H1 (cell line): ENCODE data around the gene TFB1M. TPM values are rescaled to one million over a fixed set of nuclear protein-coding genes. Genes with fewer than 3 reads are reported as not detected.

Experiments
- CTCF ChIA-PET: fragments of 300-600 bp; sonication (Branson Sonifier 250); formaldehyde crosslinking; loops from one replicate; lab custom pipeline; 2021; ENCODE audit not compliant: partially characterized antibody; lab: Charles Lee
- POLR2A ChIA-PET: fragments of 300-600 bp; sonication (Branson Sonifier 250); formaldehyde crosslinking; loops from one replicate; lab custom pipeline; 2021; ENCODE audit warnings: inconsistent platforms; ENCODE audit not compliant: partially characterized antibody; lab: Charles Lee
- DNase-seq, 2 experiments: peaks; one replicate each; pipeline versions ENCODE4 v3.0.0 to v3.0.0-alpha.2; 2010 to 2022; ENCODE audit warnings: low spot score in 2 of 2, low read depth in 1 of 2, mixed read lengths in 1 of 2
- FAIRE-seq: peaks from 2 replicates; lab custom pipeline; 2011; peaks lifted over from hg19 to GRCh38; lab: Jason Lieb, UNC
- H2AFZ ChIP-seq: 2 replicates; pipeline ENCODE4 v1.8.1; 2012; ENCODE audit warnings: low read length, inconsistent platforms
- H2AK5ac ChIP-seq: 2 replicates; pipeline ENCODE4 v1.6.1; 2013; ENCODE audit warnings: low read depth, low read length
- H2BK120ac ChIP-seq: replicated peaks from 2 replicates; pipeline ENCODE3; 2013; ENCODE audit warnings: low read depth, low read length, inconsistent platforms
- H2BK12ac ChIP-seq: 2 replicates; pipeline ENCODE4 v1.6.1; 2013; ENCODE audit warnings: low read depth, low read length
- H2BK15ac ChIP-seq: 2 replicates; pipeline ENCODE4 v1.6.1; 2013; ENCODE audit warnings: low read length
- H2BK20ac ChIP-seq: 2 replicates; pipeline ENCODE4 v1.6.1; 2013; ENCODE audit warnings: low read length
- H2BK5ac ChIP-seq: 2 replicates; pipeline ENCODE4 v1.6.1; 2013; ENCODE audit warnings: low read depth, low read length
- H3K14ac ChIP-seq: 2 replicates; pipeline ENCODE4 v1.6.1; 2013; ENCODE audit warnings: inconsistent platforms; ENCODE audit not compliant: insufficient read length
- H3K18ac ChIP-seq: 2 replicates; pipeline ENCODE4 v1.6.1; 2013; ENCODE audit warnings: low read length; ENCODE audit errors: extremely low read depth
- H3K23ac ChIP-seq: 2 replicates; pipeline ENCODE4 v1.6.1; 2013; ENCODE audit warnings: inconsistent platforms; ENCODE audit not compliant: insufficient read length
- H3K23me2 ChIP-seq: 2 replicates; pipeline ENCODE4 v1.6.1; 2013; ENCODE audit warnings: low read depth, low read length
- H3K27ac ChIP-seq: 2 replicates; pipeline ENCODE4 v1.6.1; 2011; ENCODE audit warnings: low read depth, low read length, inconsistent platforms
- H3K27me3 ChIP-seq, 4 experiments: replicated peaks in 1 of 4; 1 replicate in 1 of 4; 2 replicates in 3 of 4; pipeline versions ENCODE4 v1.6.1 to v1.8.1; 2011 to 2013; ENCODE audit warnings: low read length in 3 of 4, mild to moderate bottlenecking in 3 of 4, inconsistent platforms in 2 of 4, mixed read lengths in 2 of 4, moderate library complexity in 1 of 4; ENCODE audit not compliant: control insufficient read depth in 3 of 4, insufficient read depth in 3 of 4; ENCODE audit errors: extremely low read depth in 1 of 4
- H3K36me3 ChIP-seq, 4 experiments: 2 replicates each; pipeline versions ENCODE4 v1.6.1 to v1.8.1; 2011 to 2013; ENCODE audit warnings: mild to moderate bottlenecking in 4 of 4, low read length in 3 of 4, moderate library complexity in 2 of 4, control low read depth in 1 of 4, inconsistent platforms in 1 of 4; ENCODE audit not compliant: insufficient read depth in 4 of 4, control insufficient read depth in 2 of 4
- H3K4ac ChIP-seq: replicated peaks from 2 replicates; pipeline ENCODE3; 2013; ENCODE audit warnings: low read length, low read depth, mixed read lengths, inconsistent platforms; ENCODE audit not compliant: insufficient read length
- H3K4me1 ChIP-seq, 4 experiments: replicated peaks in 1 of 4; 1 replicate in 1 of 4; 2 replicates in 3 of 4; pipeline versions ENCODE4 v1.6.1 to v1.8.1; 2011 to 2013; ENCODE audit warnings: low read length in 3 of 4, inconsistent platforms in 2 of 4, mixed read lengths in 1 of 4; ENCODE audit not compliant: insufficient read depth in 4 of 4, control insufficient read depth in 3 of 4
- H3K4me2 ChIP-seq, 2 experiments: 2 replicates each; pipeline versions ENCODE4 v1.6.1 to v1.8.1; 2011 to 2013; ENCODE audit warnings: low read depth in 2 of 2, low read length in 2 of 2, control low read depth in 1 of 2, inconsistent platforms in 1 of 2, mild to moderate bottlenecking in 1 of 2; ENCODE audit not compliant: insufficient read depth in 1 of 2
- H3K4me3 ChIP-seq, 4 experiments: fragments of 200-600, 300-600 bp in 1 of 4; sonication (generic), shearing (Covaris generic), sonication (Bioruptor Twin) in 1 of 4; 2 replicates each; pipeline versions ENCODE4 v1.5.1 to v1.8.1; 2011 to 2016; ENCODE audit warnings: low read length in 4 of 4, low read depth in 3 of 4, control low read depth in 2 of 4, inconsistent platforms in 2 of 4, mild to moderate bottlenecking in 2 of 4, mixed read lengths in 1 of 4, moderate library complexity in 1 of 4; ENCODE audit not compliant: insufficient read depth in 2 of 4; ENCODE audit errors: extremely low read depth in 1 of 4
- H3K56ac ChIP-seq: replicated peaks from 2 replicates; pipeline ENCODE3; 2013; ENCODE audit warnings: low read depth, mild to moderate bottlenecking, mixed read lengths, low read length, inconsistent platforms; ENCODE audit not compliant: insufficient read length
- H3K79me1 ChIP-seq: 2 replicates; pipeline ENCODE4 v1.6.1; 2013; ENCODE audit warnings: low read depth, low read length, control low read depth
- H3K79me2 ChIP-seq, 2 experiments: 2 replicates each; pipeline versions ENCODE4 v1.6.1 to v1.8.1; 2012 to 2013; ENCODE audit warnings: low read length in 2 of 2, mild to moderate bottlenecking in 2 of 2, inconsistent platforms in 1 of 2; ENCODE audit not compliant: insufficient read depth in 2 of 2, control insufficient read depth in 1 of 2
- H3K9ac ChIP-seq, 4 experiments: replicated peaks in 1 of 4; 1 replicate in 1 of 4; 2 replicates in 3 of 4; pipeline versions ENCODE4 v1.6.1 to v1.8.1; 2011 to 2013; ENCODE audit warnings: low read depth in 3 of 4, low read length in 3 of 4, control low read depth in 2 of 4, mild to moderate bottlenecking in 2 of 4, moderate library complexity in 2 of 4, inconsistent platforms in 1 of 4; ENCODE audit errors: extremely low read depth in 1 of 4
- H3K9me3 ChIP-seq, 2 experiments: 2 replicates each; pipeline versions ENCODE4 v1.6.1 to v1.8.1; 2012 to 2013; ENCODE audit warnings: mild to moderate bottlenecking in 2 of 2, moderate library complexity in 2 of 2, control low read depth in 1 of 2, inconsistent platforms in 1 of 2, low read depth in 1 of 2, low read length in 1 of 2, mixed read lengths in 1 of 2; ENCODE audit not compliant: insufficient read depth in 2 of 2
- H4K20me1 ChIP-seq, 2 experiments: replicated peaks in 1 of 2; 2 replicates each; pipeline versions ENCODE3 to v1.8.1; 2011 to 2013; ENCODE audit warnings: inconsistent platforms in 2 of 2, low read length in 2 of 2, mild to moderate bottlenecking in 1 of 2; ENCODE audit not compliant: insufficient read depth in 2 of 2, control insufficient read depth in 1 of 2
- H4K5ac ChIP-seq: 2 replicates; pipeline ENCODE4 v1.6.1; 2013; ENCODE audit warnings: low read length, low read depth, mixed read lengths, inconsistent platforms; ENCODE audit not compliant: insufficient read length
- H4K8ac ChIP-seq: 2 replicates; pipeline ENCODE4 v1.8.0; 2013; ENCODE audit warnings: mild to moderate bottlenecking, moderate library complexity, low read length, inconsistent platforms; ENCODE audit not compliant: insufficient read depth; ENCODE audit errors: extremely low read depth
- H4K91ac ChIP-seq: replicated peaks from 2 replicates; pipeline ENCODE3; 2013; ENCODE audit warnings: low read length, mixed read lengths, inconsistent platforms; ENCODE audit not compliant: insufficient read length
- ATF3 ChIP-seq: IDR thresholded peaks from 2 replicates; pipeline ENCODE4 v1.6.1; 2011; ENCODE audit warnings: low read depth, mild to moderate bottlenecking, low read length; ENCODE audit not compliant: insufficient read depth
- CHD2 ChIP-seq: IDR thresholded peaks from 2 replicates; pipeline ENCODE4 v1.6.1; 2012; ENCODE audit warnings: low read length, improper control_type of control experiment
- E2F6 ChIP-seq: IDR thresholded peaks from 2 replicates; pipeline ENCODE4 v1.6.1; 2012; ENCODE audit warnings: inconsistent platforms
- EP300 ChIP-seq, 2 experiments: IDR thresholded peaks; 1 replicate in 1 of 2; 2 replicates in 1 of 2; pipeline ENCODE4 v1.6.1; 2011 to 2012; ENCODE audit warnings: low read depth in 2 of 2, low read length in 2 of 2, mild to moderate bottlenecking in 2 of 2, borderline replicate concordance in 1 of 2, inconsistent platforms in 1 of 2, moderate library complexity in 1 of 2
- POLR2AphosphoS5 ChIP-seq: IDR thresholded peaks from 2 replicates; pipeline ENCODE4 v1.6.1; 2011; ENCODE audit warnings: low read depth, low read length
- SP2 ChIP-seq: IDR thresholded peaks from 2 replicates; pipeline ENCODE4 v1.6.1; 2012; ENCODE audit warnings: mild to moderate bottlenecking, low read length, inconsistent platforms
- WGBS, 2 experiments: shearing (Covaris generic) in 1 of 2; methylation state at CpG; one replicate each; pipeline versions ENCODE4 v1.1.6 to v1.1.7; 2013 to 2015; ENCODE audit warnings: low lambda C conversion rate in 2 of 2, mixed read lengths in 2 of 2, inconsistent platforms in 1 of 2, low coverage in 1 of 2, missing lambda C conversion rate in 1 of 2; ENCODE audit not compliant: insufficient replicate concordance in 2 of 2, insufficient coverage in 1 of 2, insufficient read length in 1 of 2; ENCODE audit errors: extremely low coverage in 1 of 2, missing lambda C conversion rate in 1 of 2; 5-methylcytosine and 5-hydroxymethylcytosine counted together
- polyA plus RNA-seq, 7 experiments: library from polyadenylated mRNA; depleted of rRNA in 3 of 7; stranded (reverse) in 5 of 7; unstranded in 2 of 7; fragments of >200 nt in 5 of 7; fragments of 200-250 nt in 2 of 7; gene quantifications; 1 replicate in 5 of 7; 2 replicates in 1 of 7; 4 replicates in 1 of 7; pipeline versions ENCODE4 v1.2.1 to v1.2.3, GENCODE V29; 2011 to 2013; ENCODE audit warnings: missing spikeins in 2 of 7, mixed read lengths in 2 of 7
- total RNA-seq: library from RNA; stranded (reverse); fragmentation: NEBNext Ultra II Directional; extraction: Animal tissue kit (Norgen Biotek cat#: 25700); gene quantifications from 2 replicates; pipeline ENCODE4 v1.2.1, GENCODE V29; 2021
- TF ChIP-seq, protein P1 (sequence below), 3 experiments: IDR thresholded peaks; 1 replicate in 2 of 3; 2 replicates in 1 of 3; pipeline versions ENCODE4 v1.5.1 to v1.6.1; 2011; ENCODE audit warnings: low read length in 3 of 3, mild to moderate bottlenecking in 3 of 3, inconsistent platforms in 2 of 3, low read depth in 1 of 3, moderate library complexity in 1 of 3; ENCODE audit not compliant: insufficient read depth in 1 of 3; ENCODE audit errors: control extremely low read depth in 1 of 3

Gene TFB1M
- total and polyA plus RNA-seq, 2 of the 8 experiments (the other 6 are each of a cell fraction or from before 2014, with no cell fraction given): 28.2 to 49.4 TPM

- TF ChIP-seq CHD2: no peak
- no peak for TF ChIP-seq POLR2AphosphoS5
- TF ChIP-seq EP300 (IDR thresholded peaks at IDR 0.05; ENCODE audit: borderline replicate concordance in 1 of 2, low read depth in 2 of 2, low read length in 2 of 2): no peak
- no peak for TF ChIP-seq E2F6
- TF ChIP-seq, protein P1, sequence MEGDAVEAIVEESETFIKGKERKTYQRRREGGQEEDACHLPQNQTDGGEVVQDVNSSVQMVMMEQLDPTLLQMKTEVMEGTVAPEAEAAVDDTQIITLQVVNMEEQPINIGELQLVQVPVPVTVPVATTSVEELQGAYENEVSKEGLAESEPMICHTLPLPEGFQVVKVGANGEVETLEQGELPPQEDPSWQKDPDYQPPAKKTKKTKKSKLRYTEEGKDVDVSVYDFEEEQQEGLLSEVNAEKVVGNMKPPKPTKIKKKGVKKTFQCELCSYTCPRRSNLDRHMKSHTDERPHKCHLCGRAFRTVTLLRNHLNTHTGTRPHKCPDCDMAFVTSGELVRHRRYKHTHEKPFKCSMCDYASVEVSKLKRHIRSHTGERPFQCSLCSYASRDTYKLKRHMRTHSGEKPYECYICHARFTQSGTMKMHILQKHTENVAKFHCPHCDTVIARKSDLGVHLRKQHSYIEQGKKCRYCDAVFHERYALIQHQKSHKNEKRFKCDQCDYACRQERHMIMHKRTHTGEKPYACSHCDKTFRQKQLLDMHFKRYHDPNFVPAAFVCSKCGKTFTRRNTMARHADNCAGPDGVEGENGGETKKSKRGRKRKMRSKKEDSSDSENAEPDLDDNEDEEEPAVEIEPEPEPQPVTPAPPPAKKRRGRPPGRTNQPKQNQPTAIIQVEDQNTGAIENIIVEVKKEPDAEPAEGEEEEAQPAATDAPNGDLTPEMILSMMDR (IDR thresholded peaks at IDR 0.05; ENCODE audit: control extremely low read depth in 1 of 3, insufficient read depth in 1 of 3, low read depth in 1 of 3, low read length in 3 of 3): no peak
- no peak for TF ChIP-seq ATF3
- no peak for TF ChIP-seq SP2
- Histone ChIP-seq H2BK12ac (no peak overlapping the region), H2BK5ac (no peak overlapping the region), H3K23me2 (no peaks in the 10 kb centered on the region), H3K18ac (no peak overlapping the region), H3K79me2 (no peaks in the 10 kb centered on the region), H3K23ac (no peak overlapping the region), H3K9ac (no peak overlapping the region), H2BK15ac (no peak overlapping the region), H4K5ac (no peak overlapping the region), H2BK20ac (no peak overlapping the region), H3K4me1 (no peaks in the 10 kb centered on the region), H3K36me3 (peaks cover 2 to 35% (median 12%) of the 10 kb centered on the region in 4 experiments; a peak in 5 of 8 replicates), H2AK5ac (no peak overlapping the region), H3K4me2 (no peak overlapping the region), H3K14ac (no peak overlapping the region), H3K9me3 (peaks cover 13 to 19% of the 10 kb centered on the region in 2 experiments), H4K20me1 (no peaks in the 10 kb centered on the region), H3K27me3 (no peaks in the 10 kb centered on the region), H2BK120ac (no peak overlapping the region), H4K91ac (no peak overlapping the region), H2AFZ (no peak overlapping the region), H3K79me1 (no peaks in the 10 kb centered on the region), H3K56ac (no peak overlapping the region), H4K8ac (no peak overlapping the region), H3K4ac (no peak overlapping the region), H3K27ac (no peak overlapping the region), H3K4me3 (no peak overlapping the region)
- DNase-seq (no peak), FAIRE-seq (no peak)
- 90% methylated on average over 8 of the region's 8 CpGs; no CpG with 5 or more reads in 1 of the 2 experiments for WGBS, 2 experiments
- POLR2A ChIA-PET: interaction anchor here (0.9 to 1.1 kb wide), 2 partner anchors 20 to 160 kb away, joined by 3 read pairs; no protein-coding TSS in a partner anchor
- CTCF ChIA-PET: interaction anchor here (1.5 to 8.9 kb wide), 2 partner anchors 15 to 18 kb away, joined by 4 to 72 read pairs; no protein-coding TSS in a partner anchor
Measured at GRCh38 chr6:155241966-155242365, 72.3 kb downstream of the TFB1M start.
